HUES48 (cell line): ENCODE results near the gene PYROXD2.

Experiments
- H3K27ac ChIP-seq: one replicate; pipeline ENCODE4 v1.7.0; 2013; ENCODE audit warnings: low read depth, low read length, inconsistent platforms
- H3K27me3 ChIP-seq: 2 replicates; pipeline ENCODE4 v1.6.1; 2013; ENCODE audit warnings: mild to moderate bottlenecking, low read length; ENCODE audit not compliant: control insufficient read depth, insufficient read depth
- H3K36me3 ChIP-seq: 2 replicates; pipeline ENCODE4 v1.6.1; 2013; ENCODE audit warnings: low read length; ENCODE audit not compliant: control insufficient read depth, insufficient read depth
- H3K4me1 ChIP-seq: 2 replicates; pipeline ENCODE4 v1.6.1; 2013; ENCODE audit warnings: mild to moderate bottlenecking, low read length; ENCODE audit not compliant: control insufficient read depth, insufficient read depth
- H3K4me3 ChIP-seq: 2 replicates; pipeline ENCODE4 v1.5.1; 2013; ENCODE audit warnings: mild to moderate bottlenecking, low read depth, low read length
- H3K9ac ChIP-seq: 2 replicates; pipeline ENCODE4 v1.6.1; 2013; ENCODE audit warnings: mild to moderate bottlenecking, low read depth, low read length, moderate library complexity
- H3K9me3 ChIP-seq: 2 replicates; pipeline ENCODE4 v1.6.1; 2013; ENCODE audit warnings: low read length; ENCODE audit not compliant: control insufficient read depth, insufficient read depth

Gene PYROXD2

DNA sequence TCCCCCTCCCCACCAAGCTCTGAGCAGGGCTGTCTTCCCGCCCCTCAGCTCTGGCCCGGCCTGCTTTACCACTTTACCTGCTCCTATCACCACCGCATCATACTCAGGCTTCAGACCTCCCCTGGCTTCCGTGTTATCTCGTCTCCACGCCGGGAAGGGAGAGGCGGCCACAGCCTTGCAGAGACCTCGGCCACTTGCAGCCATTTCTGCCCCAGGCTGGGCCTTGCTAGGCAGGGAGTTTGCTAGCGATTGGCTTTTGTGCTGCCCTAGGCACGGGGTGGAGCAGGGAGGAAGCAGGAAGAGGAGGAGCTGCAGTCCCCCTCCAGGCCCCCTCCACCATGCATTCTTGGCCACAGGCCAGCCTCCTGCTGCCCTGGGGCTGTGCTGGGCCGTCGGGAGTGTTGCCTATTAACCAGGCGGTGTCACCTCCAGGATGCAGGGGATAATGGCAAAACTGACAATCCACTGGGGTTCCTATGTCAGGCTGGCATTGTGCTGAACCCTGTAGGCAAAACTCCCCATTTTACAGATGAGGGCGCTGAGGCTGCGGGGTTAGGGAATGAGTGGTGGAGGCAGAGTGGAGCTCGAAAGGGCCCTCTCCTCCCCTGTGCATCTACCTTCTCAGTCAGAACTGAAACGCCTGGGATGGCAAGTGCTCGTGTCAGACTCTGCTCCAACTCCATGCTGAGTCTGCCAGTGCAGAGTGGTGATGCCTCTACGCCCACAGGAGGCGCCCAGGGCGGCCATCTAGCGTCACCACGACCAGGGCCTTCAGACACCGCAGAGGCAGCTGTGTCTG lies at the start of gene PYROXD2:
Gene PYROXD2, minus strand, starts transcription at position 251 of the 799 bp plus-strand sequence. Its CDS starts 47 bp downstream, at position 204.
- no peaks in the 10 kb centered on the region for H3K9me3 ChIP-seq
- peak within 1 kb of the TSS; percentile 69 for H3K27ac ChIP-seq
- no peaks in the 10 kb centered on the region for H3K27me3 ChIP-seq
- H3K4me3 ChIP-seq: peak within 1 kb of the TSS; percentile 59
- peak within 1 kb of the TSS; percentile 68 for H3K9ac ChIP-seq
- peaks cover 15% of the 10 kb centered on the region for H3K36me3 ChIP-seq
- H3K4me1 ChIP-seq: peaks cover 13% of the 10 kb centered on the region; the same call in 1 of the 2 replicates

DNA sequence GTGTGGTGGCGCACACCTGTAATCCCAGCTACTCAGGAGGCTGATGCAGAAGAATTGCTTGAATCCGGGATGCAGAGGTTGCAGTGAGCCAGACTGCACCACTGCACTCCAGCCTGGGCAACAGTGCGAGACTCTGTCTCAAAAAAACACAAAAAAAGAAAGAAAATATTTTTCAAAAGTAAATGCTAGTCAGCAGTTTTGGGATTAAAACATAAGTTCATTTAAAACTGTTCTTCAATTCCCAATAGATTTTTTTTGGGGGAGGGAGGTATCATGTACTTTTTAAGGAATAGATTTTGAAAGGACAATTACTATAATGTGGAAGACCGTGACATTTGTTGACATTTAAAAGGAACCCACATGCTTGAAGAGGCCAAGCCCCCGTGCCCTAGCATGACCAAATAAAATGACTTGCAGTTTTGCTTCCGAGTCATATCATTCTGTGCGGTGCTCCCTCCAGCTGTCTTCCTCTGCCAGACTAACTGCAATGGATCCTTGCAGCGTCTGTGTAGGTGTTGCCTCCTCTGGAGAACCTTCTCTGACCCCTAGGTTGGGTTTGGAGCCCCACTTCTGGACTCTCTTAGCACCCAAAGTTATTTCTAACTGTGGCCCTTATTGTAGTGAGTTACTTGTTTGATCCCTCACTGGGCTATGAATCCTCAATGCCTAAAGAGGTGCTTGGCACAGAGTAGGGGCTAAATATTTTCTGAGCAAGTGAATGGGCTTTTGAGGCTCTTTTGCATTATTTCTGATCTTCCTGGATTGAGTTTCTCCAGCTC lies 49.2 kb upstream of the PYROXD2 start:
- H3K27me3 ChIP-seq: peaks cover 14% of the 10 kb centered on the region
- H3K27ac ChIP-seq: no peak overlapping the region
- no peaks in the 10 kb centered on the region for H3K9me3 ChIP-seq
- no peak overlapping the region for H3K4me3 ChIP-seq
- H3K4me1 ChIP-seq: no peaks in the 10 kb centered on the region
- H3K9ac ChIP-seq: no peak overlapping the region
- H3K36me3 ChIP-seq: no peaks in the 10 kb centered on the region

DNA sequence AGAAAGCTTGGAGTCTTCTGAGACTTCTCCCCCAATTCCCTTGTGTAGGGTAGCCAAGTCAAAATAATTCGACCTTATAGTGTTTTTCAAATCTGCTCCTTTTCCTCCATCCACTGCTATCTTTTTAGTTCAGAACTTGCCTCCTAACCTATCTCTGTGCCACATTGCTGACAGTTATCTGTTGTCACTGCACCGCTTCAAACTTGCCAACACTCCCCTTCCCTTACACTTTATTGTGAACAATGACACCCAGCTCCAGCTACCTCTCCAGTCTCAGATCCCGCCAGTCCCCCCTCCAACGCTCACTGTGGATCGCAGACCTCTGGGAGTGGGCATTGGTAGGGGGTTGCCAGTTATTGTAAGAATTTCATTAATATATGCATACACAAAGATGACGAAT lies 48.0 kb upstream of the PYROXD2 start:
- Histone ChIP-seq H3K9me3 (no peaks in the 10 kb centered on the region), H3K4me1 (peaks cover 2% of the 10 kb centered on the region; the same call in 1 of the 2 replicates), H3K27ac (no peak overlapping the region), H3K9ac (no peak overlapping the region), H3K4me3 (no peak overlapping the region), H3K36me3 (no peaks in the 10 kb centered on the region), H3K27me3 (peaks cover 5% of the 10 kb centered on the region)

DNA sequence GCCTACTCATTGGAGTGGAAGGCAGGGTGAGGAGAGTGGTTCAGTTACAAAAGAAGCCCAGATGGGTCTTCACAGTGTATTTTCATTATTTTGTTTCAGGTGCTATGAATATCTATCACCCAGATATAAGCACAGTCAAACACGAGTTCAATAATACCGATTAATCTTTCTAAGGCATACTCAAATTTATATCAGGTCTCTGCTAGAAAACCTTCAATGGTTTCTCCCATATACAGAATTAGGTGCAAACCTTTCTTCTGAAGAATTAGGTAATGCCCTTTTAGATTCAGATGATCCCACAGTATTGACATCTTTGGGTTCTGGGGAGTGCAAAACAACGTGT lies 46.5 kb upstream of the PYROXD2 start:
- Histone ChIP-seq H3K9ac (no peak overlapping the region), H3K27me3 (no peaks in the 10 kb centered on the region), H3K27ac (no peak overlapping the region), H3K4me1 (peaks cover 16% of the 10 kb centered on the region), H3K4me3 (no peak overlapping the region), H3K36me3 (no peaks in the 10 kb centered on the region), H3K9me3 (no peaks in the 10 kb centered on the region)

DNA sequence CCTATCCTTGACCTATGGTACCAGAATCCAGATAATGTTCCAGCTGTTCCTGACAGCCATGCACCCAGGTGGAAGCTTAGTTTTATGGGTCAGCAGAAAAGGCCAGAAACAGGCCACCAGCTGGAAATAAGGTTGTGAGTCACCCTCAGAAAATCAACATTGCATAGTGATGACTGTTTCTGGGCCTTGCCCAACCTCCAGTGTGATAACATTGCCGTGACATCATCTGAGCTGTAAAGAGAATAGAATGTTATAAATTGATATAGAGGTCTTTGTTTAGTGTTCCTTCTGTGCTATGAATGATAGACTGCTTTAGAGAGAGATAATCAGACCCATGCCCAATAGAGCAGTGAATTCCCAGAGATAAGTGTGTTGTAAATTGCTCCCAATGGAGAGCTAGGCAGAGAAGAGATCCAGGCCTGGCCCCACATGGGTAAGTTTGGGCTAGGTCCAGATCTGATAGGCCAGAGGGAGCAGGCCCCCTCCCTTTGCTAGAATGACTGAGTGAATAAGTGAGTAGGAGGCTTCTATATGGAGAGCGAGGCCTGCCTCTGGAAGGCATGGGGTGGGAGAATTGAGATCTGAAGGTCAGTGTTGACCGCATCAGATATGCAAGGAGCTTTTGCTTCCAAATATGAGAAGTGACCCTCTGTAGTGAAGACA lies 46.0 kb upstream of the PYROXD2 start:
- Histone ChIP-seq H3K4me3 (no peak overlapping the region), H3K9me3 (no peaks in the 10 kb centered on the region), H3K27me3 (no peaks in the 10 kb centered on the region), H3K36me3 (no peaks in the 10 kb centered on the region), H3K27ac (no peak overlapping the region), H3K9ac (no peak overlapping the region), H3K4me1 (peaks cover 21% of the 10 kb centered on the region)

DNA sequence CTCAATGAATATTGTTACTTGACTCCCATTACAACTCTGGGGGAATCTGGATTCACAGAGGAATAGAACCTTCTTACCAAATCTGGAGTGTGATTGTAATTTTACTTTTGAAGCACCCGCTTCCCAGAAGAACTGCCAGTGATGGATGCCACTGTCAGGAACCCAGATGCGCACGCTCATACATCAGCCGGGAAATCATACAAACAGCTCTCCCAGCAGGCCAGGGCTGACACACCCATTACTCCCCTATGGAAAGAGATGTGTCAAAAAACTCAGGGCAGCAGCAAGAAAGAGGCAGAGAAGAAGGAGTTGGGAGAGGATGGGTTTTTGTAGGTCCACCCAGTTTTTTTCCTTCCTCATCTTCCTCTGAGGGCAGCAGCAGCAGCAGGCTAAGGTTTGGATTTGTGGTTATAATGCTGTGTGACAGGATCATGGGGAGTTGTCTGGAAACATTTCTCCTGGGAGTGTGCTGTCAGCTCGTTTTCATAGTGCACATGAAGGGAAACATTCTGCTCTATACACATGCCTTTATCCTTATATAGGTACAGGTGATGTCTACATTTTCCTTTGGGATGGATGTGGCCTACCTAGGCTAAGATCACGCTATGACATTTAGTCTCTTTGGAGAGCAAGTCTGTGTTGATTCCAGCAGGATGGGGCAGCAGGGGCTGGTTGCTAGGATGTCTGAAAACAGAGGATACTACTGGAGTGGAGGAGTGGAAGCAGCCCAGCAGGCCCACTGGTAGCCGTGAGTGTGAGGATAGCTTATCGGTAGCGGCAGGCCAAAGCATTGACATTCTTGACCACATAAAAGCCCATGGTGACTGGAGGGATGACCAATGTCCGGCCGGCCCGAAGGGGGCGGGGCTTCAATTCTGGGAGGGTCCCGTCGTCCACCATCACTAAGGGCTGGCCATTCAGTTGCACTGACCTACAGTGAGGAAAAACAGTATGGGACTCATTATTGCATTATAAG lies 44.1 kb upstream of the PYROXD2 start:
- H3K27me3 ChIP-seq: no peaks in the 10 kb centered on the region

DNA sequence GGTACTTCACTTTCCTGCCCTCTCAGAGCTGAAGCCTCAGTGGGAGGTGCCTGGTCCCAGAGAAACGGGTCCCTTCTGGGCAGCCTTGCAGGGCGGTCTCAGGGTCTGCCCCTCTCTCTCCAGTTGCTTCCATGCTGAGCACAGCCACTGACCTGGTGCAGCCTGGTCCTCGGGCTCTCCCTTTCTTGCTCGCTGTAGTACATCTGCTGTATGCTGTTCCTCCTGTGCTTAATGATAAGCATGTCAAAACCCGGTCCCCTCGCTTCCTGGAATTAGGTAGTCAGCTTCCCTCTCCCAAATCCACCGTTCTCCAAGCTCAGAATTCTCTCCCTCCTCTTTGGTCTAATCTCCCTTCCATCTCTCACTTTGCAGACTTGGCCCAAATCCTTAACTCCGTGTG lies 42.7 kb upstream of the PYROXD2 start:
- H3K4me3 ChIP-seq: no peak overlapping the region
- H3K4me1 ChIP-seq: peaks cover 25% of the 10 kb centered on the region
- no peak overlapping the region for H3K9ac ChIP-seq
- no peaks in the 10 kb centered on the region for H3K9me3 ChIP-seq
- no peak overlapping the region for H3K27ac ChIP-seq
- no peaks in the 10 kb centered on the region for H3K36me3 ChIP-seq
- H3K27me3 ChIP-seq: no peaks in the 10 kb centered on the region

More for the DNA sequence above, 44.1 kb upstream of the PYROXD2 start:
- Histone ChIP-seq H3K9ac (no peak overlapping the region), H3K9me3 (no peaks in the 10 kb centered on the region), H3K27ac (no peak overlapping the region), H3K4me3 (no peak overlapping the region), H3K4me1 (peaks cover 25% of the 10 kb centered on the region), H3K36me3 (no peaks in the 10 kb centered on the region)

DNA sequence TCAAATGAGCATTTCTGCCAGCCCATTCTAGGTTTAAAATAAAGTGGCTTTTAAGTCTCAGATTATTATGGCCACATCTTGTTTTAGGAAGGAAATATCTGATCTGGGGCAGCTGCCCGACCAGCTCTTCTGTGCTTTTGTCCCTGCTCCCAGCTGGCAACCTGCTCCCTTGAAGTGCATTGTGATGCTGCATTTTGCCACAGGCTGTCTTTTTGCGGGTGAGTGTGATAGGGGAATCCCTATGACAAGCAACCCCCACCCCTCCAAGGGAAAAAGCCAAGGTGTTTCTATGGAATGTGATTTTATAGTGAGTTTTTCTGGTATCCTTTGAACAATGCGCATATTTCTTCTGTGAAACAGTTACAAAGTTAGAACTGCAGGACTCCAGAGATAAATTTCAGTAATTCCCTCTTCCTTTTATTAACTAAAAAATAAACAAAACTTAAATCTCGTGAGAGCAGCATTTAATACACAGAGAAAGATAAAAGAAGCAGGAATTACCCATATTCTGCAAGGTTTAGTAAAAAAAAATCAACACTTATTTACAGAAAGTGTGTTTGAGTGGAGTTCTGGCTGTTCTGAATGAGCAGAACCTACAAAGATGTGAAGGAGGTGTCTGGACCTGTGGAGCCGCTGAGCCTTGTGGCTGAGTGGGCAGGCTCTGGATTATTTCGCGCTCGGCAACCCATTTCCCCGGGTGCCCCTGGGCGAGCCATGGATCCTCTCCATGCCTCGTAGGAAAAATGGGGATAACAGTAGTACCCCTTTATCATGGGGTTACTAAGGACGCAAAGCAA lies 41.9 kb upstream of the PYROXD2 start:
- Histone ChIP-seq H3K27me3 (no peaks in the 10 kb centered on the region), H3K9me3 (no peaks in the 10 kb centered on the region), H3K9ac (0 out of 2 replicates have a peak overlapping the region, but pooled peaks have one; percentile 36), H3K36me3 (no peaks in the 10 kb centered on the region), H3K27ac (peak overlapping the region; percentile 75), H3K4me1 (peaks cover 29% of the 10 kb centered on the region), H3K4me3 (no peak overlapping the region)

DNA sequence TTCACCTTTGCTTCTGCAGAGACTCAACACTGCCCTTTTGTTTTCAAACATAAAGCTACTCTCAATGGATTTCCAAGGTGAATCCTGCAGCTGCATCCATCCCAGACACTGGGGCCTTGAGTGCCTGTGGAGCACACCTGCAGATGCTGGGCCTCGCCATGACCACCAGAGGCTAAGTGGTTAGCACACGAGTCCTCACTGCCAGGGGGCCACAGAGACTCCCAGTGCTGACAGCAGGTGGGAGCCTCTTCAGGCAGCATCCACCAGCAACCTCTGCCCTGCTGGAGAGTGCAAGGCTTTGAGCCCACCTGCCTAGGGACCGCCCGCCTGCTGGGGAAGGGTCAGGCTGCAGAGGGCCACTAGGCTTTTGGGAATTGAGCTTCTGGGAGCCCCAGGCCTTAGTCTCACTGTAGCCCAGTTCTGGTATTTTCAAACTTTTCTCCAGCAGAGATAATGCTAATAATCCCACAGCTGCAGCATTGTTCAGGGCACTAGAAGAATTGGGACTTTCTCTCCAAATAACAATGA lies 41.1 kb upstream of the PYROXD2 start:
- H3K36me3 ChIP-seq: no peaks in the 10 kb centered on the region
- no peak overlapping the region for H3K4me3 ChIP-seq
- peaks cover 29% of the 10 kb centered on the region for H3K4me1 ChIP-seq
- H3K9ac ChIP-seq: no peak overlapping the region
- peak overlapping the region; percentile 75 for H3K27ac ChIP-seq
- no peaks in the 10 kb centered on the region for H3K27me3 ChIP-seq
- no peaks in the 10 kb centered on the region for H3K9me3 ChIP-seq
